Measurements from ENCODE around the gene KIF1A. TPM values are rescaled to one million over a fixed set of nuclear protein-coding genes. Genes with fewer than 3 reads are reported as not detected.
A peak's percentile ranks its signal among the peaks of the same experiment; 100 is the strongest.
"Not testable (repeated sequence)": the region's sequence is repeated elsewhere in the genome, so short reads cannot be mapped to it uniquely, and the experiment has no call there.

Gene KIF1A
- total and polyA plus RNA-seq, 10 of the 15 experiments (the other 5 are each of a cell fraction or from before 2014, with no cell fraction given) = 0.04 to 0.95 (median 0.06) TPM; not detected in 5

DNA sequence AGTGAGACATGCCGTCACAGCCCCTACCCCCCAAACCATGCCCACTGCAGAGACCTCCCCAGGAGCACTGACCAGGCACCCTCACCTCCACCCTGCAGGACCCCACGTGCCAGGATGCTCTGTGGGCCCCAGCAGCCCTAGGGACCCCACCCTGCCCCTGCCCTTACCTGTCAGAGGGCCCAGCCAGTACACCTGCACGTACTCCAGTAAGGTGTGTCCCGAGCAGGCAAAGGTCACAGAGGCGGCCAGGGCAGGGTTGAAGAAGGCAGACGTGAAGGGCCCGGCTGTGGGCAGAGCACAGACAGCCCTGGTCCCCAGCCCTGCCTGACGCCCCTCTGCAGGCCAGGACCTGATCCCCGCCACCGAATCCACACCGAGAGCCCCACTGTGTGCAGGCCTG, 139.8 kb downstream of the KIF1A start:
- ATAC-seq; POLR2A ChIA-PET; H3K4me2 ChIP-seq (ENCODE audit: control insufficient read depth, insufficient read depth); FAIRE-seq; in situ Hi-C loops (cut with MboI); H3K4me3 ChIP-seq; H4K20me1 ChIP-seq (ENCODE audit: control insufficient read depth, insufficient read depth); H2AFZ ChIP-seq (ENCODE audit: control insufficient read depth, low read depth, low read length); intact Hi-C loops (cut with micrococcal nuclease; ENCODE audit: unreplicated experiment); CTCF ChIA-PET; BruUV-seq (replicated peaks); H3K4me1 ChIP-seq (ENCODE audit: control insufficient read depth, insufficient read depth, low read length); H3K79me2 ChIP-seq (ENCODE audit: control insufficient read depth, insufficient read depth, low read length); RAD21 ChIA-PET (ENCODE audit: unreplicated experiment); SMC1A ChIA-PET (ENCODE audit: uncharacterized antibody, unreplicated experiment); H3K9ac ChIP-seq (ENCODE audit: control insufficient read depth, insufficient read depth, low read length); H3K27ac ChIP-seq (ENCODE audit: control insufficient read depth, insufficient read depth); H3K27me3 ChIP-seq (replicated peaks in 1 of 2; ENCODE audit: control insufficient read depth in 2 of 2, insufficient read depth in 2 of 2, low read length in 1 of 2); H3K36me3 ChIP-seq (ENCODE audit: control insufficient read depth in 2 of 2, insufficient read depth in 2 of 2, low read length in 1 of 2); DNase-seq (ENCODE audit: low read depth, low spot score); H3K9me3 ChIP-seq (replicated peaks; ENCODE audit: control insufficient read depth, insufficient read depth, low read length): not testable (repeated sequence)
- 39% methylated on average over 1 of the region's 11 CpGs for WGBS (ENCODE audit: insufficient coverage, insufficient replicate concordance, low lambda C conversion rate, missing lambda C conversion rate)

DNA sequence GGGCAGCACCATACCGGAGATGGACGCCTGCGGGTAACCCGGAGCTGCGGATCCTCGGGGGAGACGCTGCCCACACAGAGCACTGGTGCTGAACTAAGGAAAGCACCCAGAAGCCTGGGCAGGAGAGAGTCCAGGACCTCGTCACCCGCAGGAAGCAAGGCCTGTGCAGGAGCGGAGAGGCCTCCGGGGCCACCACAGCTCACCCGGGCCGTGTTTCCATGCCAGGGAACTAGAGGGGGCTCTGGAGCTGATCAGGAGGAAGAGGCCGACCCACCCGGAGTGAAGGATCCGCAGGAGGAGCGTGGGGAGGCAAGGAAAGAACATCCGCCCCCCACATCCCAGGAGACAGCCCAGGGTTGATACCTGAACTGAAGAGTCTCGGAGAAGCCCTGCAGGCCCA, 141.1 kb downstream of the KIF1A start:
- intact Hi-C loops (cut with micrococcal nuclease; ENCODE audit: unreplicated experiment); H3K36me3 ChIP-seq (ENCODE audit: control insufficient read depth in 2 of 2, insufficient read depth in 2 of 2, low read length in 1 of 2); BruUV-seq (replicated peaks); H2AFZ ChIP-seq (ENCODE audit: control insufficient read depth, low read depth, low read length); H3K4me3 ChIP-seq; H3K27ac ChIP-seq (ENCODE audit: control insufficient read depth, insufficient read depth); H3K79me2 ChIP-seq (ENCODE audit: control insufficient read depth, insufficient read depth, low read length); H3K4me1 ChIP-seq (ENCODE audit: control insufficient read depth, insufficient read depth, low read length); SMC1A ChIA-PET (ENCODE audit: uncharacterized antibody, unreplicated experiment); H3K9ac ChIP-seq (ENCODE audit: control insufficient read depth, insufficient read depth, low read length); POLR2A ChIA-PET; FAIRE-seq; DNase-seq (ENCODE audit: low read depth, low spot score); H3K27me3 ChIP-seq (replicated peaks in 1 of 2; ENCODE audit: control insufficient read depth in 2 of 2, insufficient read depth in 2 of 2, low read length in 1 of 2); RAD21 ChIA-PET (ENCODE audit: unreplicated experiment); ATAC-seq; H4K20me1 ChIP-seq (ENCODE audit: control insufficient read depth, insufficient read depth); H3K4me2 ChIP-seq (ENCODE audit: control insufficient read depth, insufficient read depth); H3K9me3 ChIP-seq (replicated peaks; ENCODE audit: control insufficient read depth, insufficient read depth, low read length); in situ Hi-C loops (cut with MboI); CTCF ChIA-PET: not testable (repeated sequence)
- no CpG with 5 or more reads among the region's 19 CpGs for WGBS (ENCODE audit: insufficient coverage, insufficient replicate concordance, low lambda C conversion rate, missing lambda C conversion rate)

DNA sequence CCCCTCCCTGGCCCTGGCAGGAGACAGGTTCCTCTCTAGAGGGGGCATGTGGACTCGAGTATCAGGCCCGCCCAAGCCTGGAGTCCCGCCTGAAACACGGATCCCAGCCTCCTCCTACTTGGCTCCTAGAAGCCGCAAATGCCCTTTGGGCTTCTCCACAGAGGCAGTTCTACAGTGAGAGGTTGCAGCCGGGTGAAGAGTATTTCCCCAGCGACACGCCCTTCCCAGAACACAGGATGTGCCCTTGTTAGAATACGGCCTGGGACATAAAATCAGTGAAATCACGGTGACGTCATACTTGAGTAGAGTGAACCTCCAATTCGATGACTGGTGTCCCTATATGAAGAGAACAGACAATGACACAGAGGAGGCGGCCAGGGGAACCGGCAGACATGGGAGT, 142.0 kb downstream of the KIF1A start:
- H3K9me3 ChIP-seq (replicated peaks; ENCODE audit: control insufficient read depth, insufficient read depth, low read length); H3K9ac ChIP-seq (ENCODE audit: control insufficient read depth, insufficient read depth, low read length); BruUV-seq (replicated peaks); FAIRE-seq; H3K79me2 ChIP-seq (ENCODE audit: control insufficient read depth, insufficient read depth, low read length); SMC1A ChIA-PET (ENCODE audit: uncharacterized antibody, unreplicated experiment); H3K27ac ChIP-seq (ENCODE audit: control insufficient read depth, insufficient read depth); CTCF ChIA-PET; ATAC-seq; H3K27me3 ChIP-seq (replicated peaks in 1 of 2; ENCODE audit: control insufficient read depth in 2 of 2, insufficient read depth in 2 of 2, low read length in 1 of 2); H4K20me1 ChIP-seq (ENCODE audit: control insufficient read depth, insufficient read depth); H3K36me3 ChIP-seq (ENCODE audit: control insufficient read depth in 2 of 2, insufficient read depth in 2 of 2, low read length in 1 of 2); POLR2A ChIA-PET; RAD21 ChIA-PET (ENCODE audit: unreplicated experiment); in situ Hi-C loops (cut with MboI); H3K4me2 ChIP-seq (ENCODE audit: control insufficient read depth, insufficient read depth); DNase-seq (ENCODE audit: low read depth, low spot score); H3K4me3 ChIP-seq; intact Hi-C loops (cut with micrococcal nuclease; ENCODE audit: unreplicated experiment); H2AFZ ChIP-seq (ENCODE audit: control insufficient read depth, low read depth, low read length); H3K4me1 ChIP-seq (ENCODE audit: control insufficient read depth, insufficient read depth, low read length): not testable (repeated sequence)
- WGBS (ENCODE audit: insufficient coverage, insufficient replicate concordance, low lambda C conversion rate, missing lambda C conversion rate) = 26% methylated on average over 5 of the region's 14 CpGs

DNA sequence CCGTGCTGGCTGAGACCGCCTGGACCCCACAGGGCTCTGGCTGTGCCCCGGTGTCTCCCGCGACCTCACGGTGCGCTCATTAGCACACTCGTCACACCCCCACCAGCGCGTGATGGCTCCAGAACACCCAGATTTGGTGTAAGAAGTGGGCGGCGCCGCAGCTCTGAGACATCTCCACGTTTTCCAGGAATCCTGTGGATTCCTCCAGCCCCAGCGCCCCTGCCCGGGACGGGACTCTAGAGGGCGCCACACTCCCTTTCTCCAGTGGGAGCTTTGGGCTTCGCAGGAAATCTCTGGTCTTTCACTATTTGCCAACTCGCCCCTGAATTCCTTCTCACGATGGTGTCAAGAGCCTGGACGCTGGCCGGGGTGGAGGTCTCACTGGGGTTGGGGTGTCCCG, 144.7 kb downstream of the KIF1A start:
- ATAC-seq = peak; percentile 41; the same call in 1 of the 3 replicates
- RAD21 ChIA-PET (ENCODE audit: unreplicated experiment); intact Hi-C loops (cut with micrococcal nuclease; ENCODE audit: unreplicated experiment); H3K27me3 ChIP-seq (replicated peaks in 1 of 2; ENCODE audit: control insufficient read depth in 2 of 2, insufficient read depth in 2 of 2, low read length in 1 of 2); H3K79me2 ChIP-seq (ENCODE audit: control insufficient read depth, insufficient read depth, low read length); H3K4me1 ChIP-seq (ENCODE audit: control insufficient read depth, insufficient read depth, low read length); H3K36me3 ChIP-seq (ENCODE audit: control insufficient read depth in 2 of 2, insufficient read depth in 2 of 2, low read length in 1 of 2); H3K4me3 ChIP-seq; DNase-seq (ENCODE audit: low read depth, low spot score); H3K9me3 ChIP-seq (replicated peaks; ENCODE audit: control insufficient read depth, insufficient read depth, low read length); H4K20me1 ChIP-seq (ENCODE audit: control insufficient read depth, insufficient read depth); H3K27ac ChIP-seq (ENCODE audit: control insufficient read depth, insufficient read depth); CTCF ChIA-PET; H3K9ac ChIP-seq (ENCODE audit: control insufficient read depth, insufficient read depth, low read length); in situ Hi-C loops (cut with MboI); BruUV-seq (replicated peaks); SMC1A ChIA-PET (ENCODE audit: uncharacterized antibody, unreplicated experiment); H2AFZ ChIP-seq (ENCODE audit: control insufficient read depth, low read depth, low read length); H3K4me2 ChIP-seq (ENCODE audit: control insufficient read depth, insufficient read depth); POLR2A ChIA-PET: not testable (repeated sequence)
- WGBS (ENCODE audit: insufficient coverage, insufficient replicate concordance, low lambda C conversion rate, missing lambda C conversion rate) = no CpG with 5 or more reads among the region's 24 CpGs
- peak; percentile 89 for FAIRE-seq
